K562 (cell line): ENCODE results near the gene PYDC1. TPM values are rescaled to one million over a fixed set of nuclear protein-coding genes. Genes with fewer than 3 reads are reported as not detected.
A peak's percentile ranks its signal among the peaks of the same experiment; 100 is the strongest.

Experiments
- MAFG ChIP-seq: fragments of 450-650 bp; conservative IDR thresholded peaks from 2 replicates; pipeline ENCODE4 v1.6.1; 2016; ENCODE audit warnings: missing genetic modification characterization, missing compliant biosample characterization
- MTA1 ChIP-seq: fragments of 450-650 bp; IDR thresholded peaks from 2 replicates; pipeline ENCODE4 v1.6.1; 2017; ENCODE audit warnings: borderline replicate concordance
- PRDM10 ChIP-seq: fragments of 450-650 bp; IDR thresholded peaks from 2 replicates; pipeline ENCODE4 v1.6.1; 2018; ENCODE audit not compliant: partially characterized antibody
- RAD21 ChIP-seq, 2 experiments: fragments of 250-450 bp in 1 of 2; fragments of 450-650 bp in 1 of 2; sonication (Bioruptor Pico) in 1 of 2; formaldehyde crosslinking in 1 of 2; IDR thresholded peaks in 1 of 2; conservative IDR thresholded peaks in 1 of 2; 2 replicates each; pipeline versions ENCODE4 v1.4.0 to v1.8.0; 2020 to 2022; ENCODE audit warnings: mild to moderate bottlenecking in 2 of 2, moderate library complexity in 1 of 2
- SMC3 ChIP-seq: conservative IDR thresholded peaks from 2 replicates; pipeline ENCODE4 v1.6.1; 2011; ENCODE audit warnings: low read depth, low read length, improper control_type of control experiment; ENCODE audit not compliant: insufficient read depth
- ZNF592 ChIP-seq: fragments of 450-650 bp; IDR thresholded peaks from 2 replicates; pipeline ENCODE4 v1.6.1; 2017; ENCODE audit warnings: antibody characterized with exemption, mild to moderate bottlenecking
- polyA plus RNA-seq, 8 experiments: library from polyadenylated mRNA; depleted of rRNA in 4 of 8; stranded (reverse) in 5 of 8; unstranded in 3 of 8; fragments of >200 nt; fragmentation: Nextera tagmentation in 2 of 8; fragmentation: Illumina TruSeq in 1 of 8; extraction: Ambion mirVana in 2 of 8; extraction: Trizol in 1 of 8; gene quantifications; 2 replicates each; pipeline versions ENCODE4 v1.2.1 to v1.2.3, GENCODE V29; 2011 to 2014; ENCODE audit warnings: inconsistent platforms in 1 of 8, missing spikeins in 1 of 8
- total RNA-seq, 7 experiments: library from RNA; depleted of rRNA in 6 of 7; stranded (reverse); fragments of >200 nt in 6 of 7; fragmentation: Illumina TruSeq in 2 of 7; extraction: Trizol in 2 of 7; gene quantifications; 2 replicates each; pipeline versions ENCODE4 v1.2.1 to v1.2.3, GENCODE V29; 2011 to 2021; ENCODE audit warnings: low replicate concordance in 1 of 7

The PYDC1 gene
- total and polyA plus RNA-seq, 9 of the 15 experiments (the other 6 are each of a cell fraction or from before 2014, with no cell fraction given): not detected

- TF ChIP-seq PRDM10: peak; percentile 69
- 0 out of 2 replicates have a peak, but pooled peaks have one; percentile 19 for TF ChIP-seq MAFG (tag)
- 0 out of 2 replicates have a peak, but pooled peaks have one; percentile 12 for TF ChIP-seq MTA1
- TF ChIP-seq ZNF592: 0 out of 2 replicates have a peak, but pooled peaks have one; percentile 56
- TF ChIP-seq RAD21 (CRISPR knock-in tag; conservative IDR thresholded peaks at IDR 0.05 in 1 of 2, IDR thresholded peaks at IDR 0.05 in 1 of 2): peak; percentile 47 to 60
- peak; percentile 53; the same call in 1 of the 2 replicates for TF ChIP-seq SMC3
- TF ChIP-seq, all 486 proteins: peak for 19
Observed at GRCh38 chr16:31200821-31201568, 15.9 kb downstream of the PYDC1 start (continued).
